Activated CD8-positive, alpha-beta memory T cell treated with anti-CD3 and anti-CD28 coated beads, Interleukin-2, amount 50 U/mL, for 4 hours (primary cell): ENCODE data around the gene GATAD2B.
A peak's percentile ranks its signal among the peaks of the same experiment; 100 is the strongest.

Experiments used
- DNase-seq: peaks from one replicate; pipeline ENCODE4 v3.0.0-alpha.2; 2020

Gene GATAD2B

GRCh38 chr1:153951183-153951582 is 28.4 kb upstream of the GATAD2B start:
- no peak for DNase-seq

GRCh38 chr1:153946622-153947241 is 24.0 kb upstream of the GATAD2B start, which contains the start of gene DENND4B:
TSS of gene DENND4B (minus strand) at chr1:153946718. CDS start at chr1:153944374, 2,344 bp downstream.
- DNase-seq, result peak; percentile 77

DNA sequence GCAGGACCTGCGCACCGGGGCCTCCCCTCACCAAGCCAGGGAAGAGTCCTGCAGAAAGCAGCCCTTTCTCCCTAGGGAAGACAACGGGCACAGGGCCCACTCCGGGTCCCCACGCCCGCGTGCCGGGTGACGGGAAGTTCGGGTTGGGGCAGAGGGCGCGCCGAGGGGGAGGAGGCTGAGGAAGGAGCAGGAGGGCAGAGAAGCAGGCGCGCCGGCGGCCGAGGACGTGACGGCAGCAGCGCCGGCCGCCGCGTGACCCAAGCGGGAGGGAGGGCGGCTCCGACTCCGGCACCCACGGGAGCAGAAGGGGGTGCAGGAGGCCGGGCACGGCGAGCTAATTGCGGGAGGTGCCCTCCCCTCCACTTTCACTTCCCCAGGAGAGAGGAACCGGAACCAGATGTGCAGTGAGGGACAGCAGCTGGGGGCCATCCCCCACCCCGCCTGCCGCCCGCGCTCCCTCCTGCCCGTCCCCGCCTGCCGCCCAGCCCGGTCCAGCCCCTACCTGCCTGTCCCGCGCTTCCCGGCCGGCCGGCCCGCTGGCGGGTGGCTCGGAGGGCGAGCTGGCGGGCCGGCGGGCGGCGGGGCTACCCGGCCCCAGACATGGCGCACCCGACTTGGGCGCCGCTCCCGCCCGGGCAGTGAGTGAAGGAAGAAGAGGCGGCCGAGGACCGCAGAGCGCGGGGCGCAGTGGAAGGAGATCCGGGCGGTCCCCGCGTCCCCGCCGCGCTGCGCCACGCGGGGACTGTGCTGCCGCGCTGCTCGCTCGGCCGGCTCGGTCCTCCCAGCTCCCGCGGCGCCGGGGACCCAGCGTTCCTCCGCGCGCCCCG is 23.2 kb upstream of the GATAD2B start:
- peak; percentile 66 for DNase-seq

- DNase-seq, result peak; percentile 78
Measured at GRCh38 chr1:153945131-153945794, 22.5 kb upstream of the GATAD2B start.

GRCh38 chr1:153944827-153945117 is 22.0 kb upstream of the GATAD2B start:
- DNase-seq, result no peak

GRCh38 chr1:153944005-153944826 is 21.4 kb upstream of the GATAD2B start:
- DNase-seq, result no peak

DNA sequence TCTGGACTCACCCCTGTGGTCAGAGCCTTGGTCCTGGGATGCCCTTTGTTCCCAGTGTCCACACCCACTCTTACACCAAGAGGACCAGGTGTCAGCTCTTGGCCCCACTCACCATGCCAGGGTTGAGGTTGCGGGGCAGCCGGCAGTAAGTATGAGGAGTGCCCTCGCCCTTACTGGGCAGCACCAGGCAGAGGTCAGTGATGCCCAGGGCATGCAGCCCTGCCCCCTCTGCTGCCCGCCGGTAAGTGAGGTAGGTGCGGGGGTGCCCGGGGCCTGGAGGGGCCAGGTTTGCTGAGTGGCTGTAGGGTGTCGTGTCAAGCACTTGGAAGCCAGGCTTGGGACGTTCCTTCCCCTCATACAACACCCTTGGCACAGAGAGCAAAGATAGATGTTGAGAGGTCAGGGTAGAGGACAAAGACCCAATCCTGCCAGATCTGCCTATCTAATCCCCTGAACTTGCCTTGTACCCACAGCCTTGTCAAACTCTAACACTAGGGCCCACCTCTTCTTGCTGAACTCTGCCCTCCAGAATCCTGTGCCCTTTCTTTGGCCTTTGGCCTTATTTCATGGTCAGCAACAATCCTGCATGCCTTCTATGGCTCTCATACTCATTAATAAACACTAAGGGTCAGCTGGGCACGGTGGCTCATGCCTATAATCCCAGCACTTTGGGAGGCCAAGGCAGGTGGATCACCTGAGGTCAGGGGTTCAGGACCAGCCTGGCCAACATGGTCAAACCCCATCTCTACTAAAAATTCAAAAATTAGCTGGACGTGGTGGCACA is 20.2 kb upstream of the GATAD2B start:
- no peak for DNase-seq

- no peak for DNase-seq
Measured at GRCh38 chr1:153941826-153942725, 19.3 kb upstream of the GATAD2B start.

- no peak for DNase-seq
Measured at GRCh38 chr1:153940756-153941155, 18.0 kb upstream of the GATAD2B start.

- no peak for DNase-seq
Measured at GRCh38 chr1:153939476-153939875, 16.7 kb upstream of the GATAD2B start.

GRCh38 chr1:153938996-153939395 is 16.2 kb upstream of the GATAD2B start:
- DNase-seq, result no peak

DNA sequence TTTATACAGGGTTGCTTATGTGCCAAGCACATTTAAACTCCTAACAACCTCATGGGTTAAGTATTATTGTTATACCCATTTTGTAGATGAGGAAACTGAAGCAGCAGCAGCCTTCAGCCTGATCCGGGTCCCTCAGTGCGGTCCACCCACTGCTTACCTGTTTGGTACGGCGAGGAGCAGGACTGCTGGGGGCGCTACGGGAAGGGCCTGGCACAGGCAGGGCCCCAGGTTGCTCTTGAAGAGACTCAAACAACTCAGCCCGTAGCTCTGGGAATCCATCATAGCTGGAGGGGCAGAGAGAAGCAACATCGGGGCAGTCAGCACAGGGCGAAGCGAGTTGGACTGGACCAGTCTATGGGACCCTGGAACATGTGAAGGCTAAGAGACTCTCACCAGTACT is 14.6 kb upstream of the GATAD2B start:
- DNase-seq, result no peak

DNA sequence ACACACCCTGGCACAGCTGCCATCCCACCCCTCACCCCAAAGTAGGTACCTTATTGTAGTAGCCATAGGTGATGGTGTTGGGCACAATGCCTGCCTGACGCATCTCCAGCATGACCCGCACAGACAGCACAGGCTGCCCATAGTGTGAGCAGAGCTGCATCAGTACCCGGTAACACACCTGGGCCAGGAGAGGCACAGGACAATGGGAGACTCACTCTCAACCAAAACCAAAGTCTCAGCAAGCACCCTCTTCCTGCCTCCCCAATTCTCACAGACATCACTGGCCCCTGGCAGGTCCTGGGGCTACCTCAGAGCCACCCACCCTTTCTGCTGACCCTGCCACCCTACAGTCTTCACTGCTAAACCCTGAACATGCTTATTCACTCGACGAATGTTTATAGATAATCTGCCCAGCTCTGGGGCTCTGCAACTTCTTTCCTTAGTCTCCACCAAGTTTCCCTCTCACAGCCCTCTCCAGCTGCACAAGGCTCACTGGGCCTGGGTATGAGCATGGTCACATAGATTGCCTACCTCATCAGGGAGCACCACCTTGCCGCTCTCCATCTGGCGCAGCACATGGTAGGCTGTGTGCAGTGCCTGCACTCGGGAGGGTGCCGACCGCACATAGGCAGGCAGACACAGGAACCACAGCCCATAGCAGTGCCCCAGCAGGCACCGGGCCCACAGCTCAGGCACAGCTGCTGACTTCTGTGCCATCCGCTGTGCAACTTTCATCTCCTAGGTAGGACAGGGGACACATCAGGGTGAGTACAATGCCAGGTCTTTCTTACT is 13.4 kb upstream of the GATAD2B start:
- DNase-seq, result no peak

DNA sequence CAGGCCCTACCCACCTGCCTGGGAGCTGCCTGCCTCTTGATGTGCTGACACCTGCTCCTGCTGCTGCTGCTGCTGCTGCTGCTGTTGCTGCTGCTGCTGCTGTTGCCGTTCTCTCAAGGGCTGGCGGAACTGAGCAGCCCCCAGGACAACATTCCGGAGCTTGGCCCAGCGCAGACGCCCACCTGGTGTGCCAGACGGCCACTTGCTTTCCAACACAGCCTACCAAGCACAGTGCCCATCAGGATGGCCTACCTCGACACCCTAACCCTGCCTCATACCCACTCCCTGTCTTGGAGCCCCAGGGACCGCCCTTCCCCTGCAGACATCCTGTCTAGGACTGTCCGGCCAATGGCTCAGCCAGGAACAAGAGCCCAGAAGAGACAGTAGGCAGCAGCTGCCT is 12.0 kb upstream of the GATAD2B start:
- DNase-seq, result no peak

GRCh38 chr1:153933955-153934354 is 11.2 kb upstream of the GATAD2B start:
- no peak for DNase-seq

DNA sequence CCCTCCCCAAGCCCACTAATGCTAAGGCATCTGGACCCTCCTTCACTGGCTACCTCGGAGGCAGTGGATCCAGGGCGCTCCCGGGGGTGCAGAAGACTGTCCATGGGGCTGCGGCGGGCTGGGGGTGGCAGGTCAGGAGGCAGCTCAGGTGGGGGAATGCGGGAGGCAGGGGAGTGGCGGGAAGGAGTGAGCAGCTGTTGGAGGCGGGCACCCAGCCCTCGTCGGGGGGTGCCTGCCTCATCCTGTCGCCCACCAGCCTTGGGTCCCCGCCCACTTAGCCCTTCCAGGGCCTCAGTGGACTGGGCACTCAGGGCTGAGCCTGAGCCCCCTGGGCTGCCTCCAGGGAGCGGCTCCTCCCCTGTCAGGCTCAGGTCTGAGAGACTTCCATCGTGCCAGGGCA is 10.7 kb upstream of the GATAD2B start:
- DNase-seq, result no peak

GRCh38 chr1:153932156-153933131 is 9.7 kb upstream of the GATAD2B start:
- DNase-seq, result no peak

- DNase-seq, result no peak
Measured at GRCh38 chr1:153929981-153930948, 7.5 kb upstream of the GATAD2B start.
